HG03342 (cell line): Measurements from ENCODE around the gene CCDC138.
"Not testable (repeated sequence)": the region's sequence is repeated elsewhere in the genome, so short reads cannot be mapped to it uniquely, and the experiment has no call there.

ENCODE experiments used
- ATAC-seq: cut with Tn5 transposase; IDR thresholded peaks from one replicate; pipeline ENCODE4 v1.9.1; 2021; ENCODE audit warnings: mild to moderate bottlenecking, moderate library complexity; ENCODE audit not compliant: unreplicated experiment

The CCDC138 gene

GRCh38 chr2:108786354-108787215 is at the start of gene CCDC138:
CCDC138 (plus strand) TSS chr2:108786771; CDS start chr2:108786823, 52 bp downstream.
- ATAC-seq: peak; percentile 96

GRCh38 chr2:108757973-108758372 is 28.6 kb upstream of the CCDC138 start:
- ATAC-seq: not testable (repeated sequence)

- not testable (repeated sequence) for ATAC-seq
These were observed 24.0 kb upstream of the CCDC138 start for GRCh38 chr2:108762618-108763017.

- ATAC-seq: not testable (repeated sequence)
These were observed 19.9 kb upstream of the CCDC138 start for GRCh38 chr2:108766671-108767070.

GRCh38 chr2:108767859-108768258 is 18.7 kb upstream of the CCDC138 start:
- ATAC-seq: not testable (repeated sequence)

GRCh38 chr2:108776475-108776874 is 10.1 kb upstream of the CCDC138 start:
- no peak for ATAC-seq

- ATAC-seq: no peak
These were observed 7.7 kb upstream of the CCDC138 start for GRCh38 chr2:108778857-108779256.

- no peak for ATAC-seq
These were observed 590 bp upstream of the CCDC138 start for GRCh38 chr2:108786008-108786353.

- no peak for ATAC-seq
These were observed 608 bp downstream of the CCDC138 start for GRCh38 chr2:108787216-108787541.

- no peak for ATAC-seq
These were observed 16.6 kb downstream of the CCDC138 start for GRCh38 chr2:108803045-108803736.

GRCh38 chr2:108805032-108805431 is 18.5 kb downstream of the CCDC138 start:
- no peak for ATAC-seq

- no peak for ATAC-seq
These were observed 19.2 kb downstream of the CCDC138 start for GRCh38 chr2:108805782-108806181.

GRCh38 chr2:108806371-108807113 is 20.0 kb downstream of the CCDC138 start:
- ATAC-seq: no peak

GRCh38 chr2:108809936-108810335 is 23.4 kb downstream of the CCDC138 start:
- no peak for ATAC-seq

- no peak for ATAC-seq
These were observed 24.7 kb downstream of the CCDC138 start for GRCh38 chr2:108810993-108811957.

GRCh38 chr2:108813732-108814131 is 27.2 kb downstream of the CCDC138 start:
- no peak for ATAC-seq

- ATAC-seq: no peak
These were observed 33.9 kb downstream of the CCDC138 start for GRCh38 chr2:108820482-108820881.

- no peak for ATAC-seq
These were observed 36.7 kb downstream of the CCDC138 start for GRCh38 chr2:108823286-108823685.

GRCh38 chr2:108824316-108825070 is 37.9 kb downstream of the CCDC138 start:
- no peak for ATAC-seq

GRCh38 chr2:108825254-108825653 is 38.7 kb downstream of the CCDC138 start:
- no peak for ATAC-seq
